H1 (cell line): Measurements from ENCODE around the gene PIGZ.

Source experiments
- CBX5 ChIP-seq: fragments of 300-800, 300-1000 bp; sonication (generic); IDR thresholded peaks from 2 replicates; pipeline ENCODE4 v1.7.1; 2016; ENCODE audit warnings: antibody characterized with exemption, low read length, low read depth
- EGR1 ChIP-seq: IDR thresholded peaks from 2 replicates; pipeline ENCODE4 v1.6.1; 2011; ENCODE audit warnings: low read depth, low read length, borderline replicate concordance
- TCF12 ChIP-seq: IDR thresholded peaks from 2 replicates; pipeline ENCODE4 v1.6.1; 2011; ENCODE audit warnings: low read depth, mild to moderate bottlenecking, low read length
- ZNF274 ChIP-seq: IDR thresholded peaks from 2 replicates; pipeline ENCODE4 v1.7.0; 2012; ENCODE audit warnings: low read length, borderline replicate concordance; ENCODE audit errors: extremely low read depth
- TF ChIP-seq, protein P1 (sequence below), 3 experiments: IDR thresholded peaks; 1 replicate in 2 of 3; 2 replicates in 1 of 3; pipeline versions ENCODE4 v1.5.1 to v1.6.1; 2011; ENCODE audit warnings: low read length in 3 of 3, mild to moderate bottlenecking in 3 of 3, inconsistent platforms in 2 of 3, low read depth in 1 of 3, moderate library complexity in 1 of 3; ENCODE audit not compliant: insufficient read depth in 1 of 3; ENCODE audit errors: control extremely low read depth in 1 of 3
- TF ChIP-seq, protein P2 (sequence below): IDR thresholded peaks from 2 replicates; pipeline ENCODE4 v1.6.1; 2012; ENCODE audit warnings: low read length, inconsistent platforms

DNA sequence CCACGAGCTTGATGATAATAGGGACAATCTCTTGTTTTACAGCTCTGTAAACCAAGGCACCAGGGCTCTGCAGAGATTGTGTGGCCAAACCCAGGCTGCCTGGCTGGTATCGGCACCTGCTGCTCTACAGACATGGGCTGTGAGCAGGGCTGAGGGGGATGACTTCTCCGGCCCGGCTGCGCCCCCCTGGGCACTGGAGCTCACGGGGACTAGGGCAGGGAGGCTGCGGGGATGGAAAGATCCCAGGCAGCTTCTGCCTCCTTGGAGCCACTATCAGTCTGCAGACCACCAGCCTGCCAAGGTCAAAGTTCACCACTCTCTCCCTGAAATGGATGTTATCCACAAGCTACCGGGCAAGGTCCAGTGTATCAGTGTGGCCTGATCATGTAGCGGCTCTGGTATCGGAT lies 22.0 kb upstream of the PIGZ start:
- TF ChIP-seq CBX5 (no peak), ZNF274 (no peak), TCF12 (no peak), EGR1 (no peak)
- TF ChIP-seq, protein P1, sequence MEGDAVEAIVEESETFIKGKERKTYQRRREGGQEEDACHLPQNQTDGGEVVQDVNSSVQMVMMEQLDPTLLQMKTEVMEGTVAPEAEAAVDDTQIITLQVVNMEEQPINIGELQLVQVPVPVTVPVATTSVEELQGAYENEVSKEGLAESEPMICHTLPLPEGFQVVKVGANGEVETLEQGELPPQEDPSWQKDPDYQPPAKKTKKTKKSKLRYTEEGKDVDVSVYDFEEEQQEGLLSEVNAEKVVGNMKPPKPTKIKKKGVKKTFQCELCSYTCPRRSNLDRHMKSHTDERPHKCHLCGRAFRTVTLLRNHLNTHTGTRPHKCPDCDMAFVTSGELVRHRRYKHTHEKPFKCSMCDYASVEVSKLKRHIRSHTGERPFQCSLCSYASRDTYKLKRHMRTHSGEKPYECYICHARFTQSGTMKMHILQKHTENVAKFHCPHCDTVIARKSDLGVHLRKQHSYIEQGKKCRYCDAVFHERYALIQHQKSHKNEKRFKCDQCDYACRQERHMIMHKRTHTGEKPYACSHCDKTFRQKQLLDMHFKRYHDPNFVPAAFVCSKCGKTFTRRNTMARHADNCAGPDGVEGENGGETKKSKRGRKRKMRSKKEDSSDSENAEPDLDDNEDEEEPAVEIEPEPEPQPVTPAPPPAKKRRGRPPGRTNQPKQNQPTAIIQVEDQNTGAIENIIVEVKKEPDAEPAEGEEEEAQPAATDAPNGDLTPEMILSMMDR (IDR thresholded peaks at IDR 0.05; ENCODE audit: control extremely low read depth in 1 of 3, insufficient read depth in 1 of 3, low read depth in 1 of 3, low read length in 3 of 3): no peak
- TF ChIP-seq, protein P2, sequence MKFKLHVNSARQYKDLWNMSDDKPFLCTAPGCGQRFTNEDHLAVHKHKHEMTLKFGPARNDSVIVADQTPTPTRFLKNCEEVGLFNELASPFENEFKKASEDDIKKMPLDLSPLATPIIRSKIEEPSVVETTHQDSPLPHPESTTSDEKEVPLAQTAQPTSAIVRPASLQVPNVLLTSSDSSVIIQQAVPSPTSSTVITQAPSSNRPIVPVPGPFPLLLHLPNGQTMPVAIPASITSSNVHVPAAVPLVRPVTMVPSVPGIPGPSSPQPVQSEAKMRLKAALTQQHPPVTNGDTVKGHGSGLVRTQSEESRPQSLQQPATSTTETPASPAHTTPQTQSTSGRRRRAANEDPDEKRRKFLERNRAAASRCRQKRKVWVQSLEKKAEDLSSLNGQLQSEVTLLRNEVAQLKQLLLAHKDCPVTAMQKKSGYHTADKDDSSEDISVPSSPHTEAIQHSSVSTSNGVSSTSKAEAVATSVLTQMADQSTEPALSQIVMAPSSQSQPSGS: no peak
